GM12892 (cell line): ENCODE results near the gene BEND6.

ENCODE experiments used
- POLR2A ChIP-seq: IDR thresholded peaks from 2 replicates; pipeline ENCODE4 v1.6.1; 2011; ENCODE audit warnings: low read depth, low read length, control low read depth
- POLR2AphosphoS5 ChIP-seq: IDR thresholded peaks from 2 replicates; pipeline ENCODE4 v1.6.1; 2011; ENCODE audit warnings: low read depth, low read length, control low read depth
- TAF1 ChIP-seq: IDR thresholded peaks from 2 replicates; pipeline ENCODE4 v1.6.1; 2011; ENCODE audit warnings: low read depth, mild to moderate bottlenecking, control low read depth, low read length, borderline replicate concordance

GRCh38 chr6:56957856-56958255, 2.9 kb downstream of the BEND6 start:
- TF ChIP-seq POLR2AphosphoS5 (no peak), POLR2A (no peak), TAF1 (no peak)
